ENCODE data around the gene MTFP1.
"Not testable (repeated sequence)": the region's sequence is repeated elsewhere in the genome, so short reads cannot be mapped to it uniquely, and the experiment has no call there.

MTFP1 gene

DNA sequence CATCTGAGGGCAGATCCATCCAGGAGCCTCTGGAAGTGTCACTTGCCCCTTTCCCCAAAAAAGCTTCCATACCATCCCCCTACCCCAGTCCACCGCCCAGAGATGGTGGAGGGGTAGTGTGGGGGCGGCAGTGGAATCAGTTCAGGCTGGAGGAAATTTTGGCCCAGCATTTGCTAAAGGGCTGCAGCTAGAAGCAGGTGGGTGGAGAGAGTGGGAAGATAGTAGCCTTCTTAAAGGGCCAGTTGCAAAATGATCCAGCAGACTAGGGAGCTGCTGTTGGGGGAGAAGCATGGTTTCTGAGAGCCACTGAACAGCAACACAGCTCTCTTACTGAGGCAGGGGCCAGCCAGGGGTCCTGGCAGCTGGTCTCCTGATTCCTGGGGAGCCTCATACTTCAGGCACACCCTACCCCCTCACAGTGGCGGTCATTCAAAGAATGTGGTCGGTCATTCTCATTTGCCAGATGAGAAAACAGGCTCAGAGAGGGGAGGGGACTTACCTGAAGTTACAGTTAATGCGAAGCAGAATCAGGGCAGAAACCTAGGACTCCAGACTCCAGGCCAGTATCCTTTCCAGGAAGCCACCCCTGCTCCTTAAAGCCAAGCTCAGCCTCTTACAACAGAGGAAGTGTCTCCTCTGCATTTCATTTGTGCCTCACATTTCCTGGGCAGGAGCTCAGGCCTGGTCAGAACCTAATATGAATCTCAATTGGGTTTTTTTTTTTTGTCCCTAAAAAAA, 23.4 kb upstream of the MTFP1 start:
- DNase-seq, result no peak

DNA sequence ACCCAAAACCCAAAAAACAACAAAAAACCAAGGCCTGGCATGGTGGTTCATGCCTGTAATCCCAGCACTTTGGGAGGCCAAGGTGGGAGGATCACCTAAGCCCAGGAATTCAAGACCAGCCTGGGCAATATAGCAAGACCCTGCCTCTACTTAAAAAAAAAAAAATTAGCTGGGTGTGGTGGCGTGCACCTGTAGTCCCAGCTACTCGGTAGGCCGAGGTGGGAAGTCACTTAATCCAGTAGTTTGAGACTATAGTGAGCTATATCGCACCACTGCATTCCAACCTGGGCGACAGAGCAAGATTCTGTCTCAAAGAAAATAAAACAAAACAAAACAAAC, 22.8 kb upstream of the MTFP1 start:
- not testable (repeated sequence) for DNase-seq

- DNase-seq, result no peak
Observed at GRCh38 chr22:30404307-30404706, 21.3 kb upstream of the MTFP1 start.

DNA sequence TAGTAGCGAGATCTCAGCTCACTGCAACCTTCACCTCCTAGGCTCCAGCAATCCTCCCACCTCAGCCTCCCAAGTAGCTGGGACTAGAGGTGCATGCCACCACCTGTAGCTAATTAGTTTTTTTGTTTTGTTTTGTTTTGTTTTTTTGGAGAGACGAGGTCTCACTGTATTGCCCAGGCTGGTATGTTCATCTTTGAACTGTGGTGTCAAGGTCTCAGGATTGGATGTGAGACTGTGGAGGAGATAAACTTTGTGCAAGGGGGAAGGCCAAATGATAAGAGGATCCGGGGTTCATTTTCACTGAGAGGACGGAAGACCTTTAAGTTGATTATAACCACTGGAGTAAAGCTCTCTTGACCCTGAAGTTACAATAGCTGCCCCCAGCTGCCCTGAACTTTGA, 19.8 kb upstream of the MTFP1 start:
- DNase-seq, result no peak

- no peak for DNase-seq
Observed at GRCh38 chr22:30406400-30406799, 19.2 kb upstream of the MTFP1 start.

- no peak for DNase-seq
Observed at GRCh38 chr22:30408388-30409102, 17.0 kb upstream of the MTFP1 start.

- DNase-seq, result no peak
Observed at GRCh38 chr22:30411780-30412179, 13.8 kb upstream of the MTFP1 start.

DNA sequence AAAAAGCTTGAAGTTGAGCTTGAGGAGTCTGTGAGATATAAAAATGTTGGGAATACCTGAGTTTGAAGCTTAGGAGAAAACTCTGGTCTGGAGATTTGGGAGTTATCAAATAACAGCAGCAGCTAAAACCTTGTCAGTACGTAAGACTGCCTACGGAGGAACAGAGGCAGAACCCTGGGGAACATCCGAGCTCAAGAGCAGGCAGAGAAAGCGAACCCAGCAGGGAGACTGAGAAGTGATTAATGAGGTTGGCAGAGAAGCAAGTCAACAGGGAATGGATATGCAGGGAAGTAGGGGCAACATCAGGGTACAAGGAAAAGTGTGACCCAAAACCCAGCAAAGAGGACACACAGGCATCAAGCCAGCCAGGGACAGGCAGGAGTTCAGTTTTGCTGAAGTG, 12.6 kb upstream of the MTFP1 start:
- no peak for DNase-seq

DNA sequence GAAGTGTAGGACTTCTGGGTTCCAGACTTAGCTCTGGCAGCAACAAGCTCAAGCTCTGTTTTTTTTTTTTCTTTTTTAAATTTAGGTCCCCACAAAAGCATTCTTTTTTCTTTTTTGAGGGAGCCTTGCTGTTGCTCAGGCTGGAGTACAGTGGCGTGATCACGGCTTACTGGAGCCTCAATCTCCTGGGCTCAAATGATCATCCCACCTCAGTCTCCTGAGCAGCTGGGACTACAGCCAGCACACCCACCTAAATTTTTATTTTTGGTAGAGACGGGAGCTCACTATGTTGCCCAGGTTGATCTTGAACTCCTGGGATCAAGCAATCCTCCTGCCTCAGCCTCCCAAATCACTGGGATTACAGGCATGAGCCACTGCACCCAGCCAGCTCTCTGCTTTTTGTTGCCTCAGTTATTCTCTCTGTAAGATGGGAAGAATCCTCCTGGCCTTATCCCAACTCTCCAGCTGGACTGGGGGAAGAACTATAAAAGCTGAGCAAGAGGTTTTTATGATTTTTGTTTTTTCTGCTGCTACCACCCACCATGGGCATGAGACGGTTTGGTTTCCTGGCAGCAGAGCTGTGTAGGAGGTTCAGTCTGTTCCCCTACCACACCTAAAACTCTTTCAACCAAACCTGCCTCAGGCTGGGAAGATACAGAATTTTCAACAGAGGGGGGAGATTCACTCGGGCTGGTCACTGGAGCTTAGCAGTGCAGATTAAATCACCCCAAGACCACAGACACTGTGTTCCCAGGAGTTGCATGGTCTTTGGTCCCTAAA, 11.6 kb upstream of the MTFP1 start:
- DNase-seq, result no peak

DNA sequence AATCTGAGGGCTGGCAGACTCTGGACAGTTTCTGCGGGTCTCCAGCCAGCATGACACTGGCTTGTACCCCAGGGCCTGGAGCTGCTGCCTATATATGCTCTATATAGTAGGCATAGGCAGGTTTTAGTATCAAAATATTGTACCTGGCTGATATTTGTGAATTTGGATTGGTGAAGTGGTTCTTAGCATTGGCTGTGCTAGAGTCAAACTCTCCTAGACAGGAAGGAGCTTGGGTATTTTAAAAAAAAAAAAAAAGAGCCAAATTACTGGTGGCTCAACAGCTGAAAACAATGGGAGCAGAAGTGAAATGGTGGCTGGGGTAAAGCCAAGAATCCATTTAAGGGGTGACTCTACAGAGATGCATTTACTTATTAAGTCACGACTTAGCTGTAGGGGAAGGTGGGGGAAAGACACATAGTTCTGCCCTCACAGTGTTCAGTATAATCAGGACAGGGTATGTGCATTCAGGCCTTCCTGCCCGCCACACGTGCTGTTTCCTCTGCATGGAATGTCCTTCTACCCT, 11.0 kb upstream of the MTFP1 start:
- DNase-seq, result no peak

DNA sequence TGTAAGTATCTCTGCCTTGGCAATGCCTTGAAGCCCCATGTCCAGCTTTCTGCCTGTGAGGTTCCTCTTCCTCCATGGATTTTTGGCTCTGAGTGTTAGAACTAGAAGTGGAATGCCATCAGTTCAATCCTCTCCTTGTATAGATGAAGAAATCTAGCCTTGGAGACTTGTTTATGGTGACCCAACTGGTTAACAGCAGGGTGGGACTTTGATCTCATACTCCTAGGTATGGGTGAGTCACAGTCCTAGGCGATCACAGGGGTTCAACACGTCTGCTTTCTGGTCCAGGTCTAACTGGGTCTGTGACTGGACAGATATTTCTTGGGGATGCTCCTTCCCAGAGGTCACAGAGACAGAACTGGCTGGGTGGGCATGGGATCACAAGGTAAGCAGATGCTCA, 9.2 kb upstream of the MTFP1 start:
- no peak for DNase-seq

GRCh38 chr22:30416837-30417236, 8.7 kb upstream of the MTFP1 start:
- no peak for DNase-seq

DNA sequence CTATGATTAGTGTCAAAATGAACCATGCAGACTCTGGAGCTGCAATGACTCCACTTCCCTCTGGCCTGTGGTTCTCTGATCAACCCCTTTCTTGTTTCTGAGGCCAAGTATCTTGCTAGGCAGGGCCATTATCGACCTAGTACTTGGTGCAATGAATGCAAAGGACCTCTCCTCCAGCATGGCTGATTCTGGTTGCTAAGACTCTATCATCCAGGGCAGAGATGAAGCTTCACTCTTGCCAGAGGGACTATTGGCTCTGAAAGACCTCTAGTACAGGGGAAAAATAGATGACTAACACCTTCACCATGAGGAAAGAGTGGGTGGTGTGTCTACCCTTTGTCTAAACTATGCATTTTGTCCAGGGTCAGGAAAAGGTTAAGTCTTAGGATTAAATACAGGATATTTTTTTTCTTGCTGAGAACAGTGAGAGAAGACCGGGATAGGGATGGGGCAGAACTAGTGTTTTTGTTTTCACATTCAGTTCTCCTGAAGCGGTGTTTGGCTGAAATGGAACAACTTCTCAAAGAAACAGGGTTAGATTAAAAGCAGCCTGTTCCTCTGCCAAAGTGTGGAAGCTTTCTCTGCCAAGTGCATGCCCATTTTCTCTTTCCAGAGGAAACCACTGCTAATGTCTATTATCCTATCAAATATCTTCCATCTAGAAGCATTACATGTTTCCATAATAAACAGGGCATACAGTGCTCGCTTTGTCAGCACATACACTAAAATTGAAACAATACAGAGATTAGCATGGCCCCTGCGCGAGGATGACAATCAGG, 5.0 kb upstream of the MTFP1 start:
- DNase-seq, result no peak

- DNase-seq, result no peak
Observed at GRCh38 chr22:30421695-30422480, 3.7 kb upstream of the MTFP1 start.

- no peak for DNase-seq
Observed at GRCh38 chr22:30422481-30423300, 2.9 kb upstream of the MTFP1 start.

DNA sequence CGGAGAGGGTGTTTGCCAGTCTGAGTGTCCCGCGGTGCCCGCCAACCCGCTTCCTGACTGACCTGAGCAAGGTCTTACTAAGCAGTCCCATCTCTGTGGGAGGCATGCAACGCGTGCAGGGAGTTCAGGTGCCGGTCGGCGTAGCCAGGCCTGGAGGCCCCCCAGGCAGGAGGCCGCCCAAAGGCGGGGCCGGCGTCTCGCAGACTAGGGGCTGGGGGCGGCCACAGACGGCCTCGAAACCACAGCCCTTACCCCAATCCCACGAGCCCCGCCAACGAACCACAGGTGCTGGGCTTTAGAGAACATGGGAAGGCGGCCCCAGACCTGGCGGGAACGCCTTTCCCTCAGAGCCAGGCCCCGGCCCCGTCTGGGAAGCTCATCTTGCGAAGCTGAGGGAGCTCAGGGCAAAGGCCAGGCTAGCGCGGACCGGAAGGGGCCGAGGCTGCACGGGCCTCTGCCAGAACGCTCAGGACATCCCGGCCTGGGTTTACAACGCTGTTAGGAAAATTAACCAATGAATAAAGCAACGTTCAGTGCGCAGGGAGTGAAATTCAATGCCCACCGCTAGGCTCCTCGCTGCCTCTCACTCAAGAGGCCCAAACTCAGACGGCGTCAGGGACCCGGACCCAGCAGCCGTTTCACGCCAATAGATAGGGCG, 2.1 kb upstream of the MTFP1 start:
- peak; percentile 74 for DNase-seq

DNA sequence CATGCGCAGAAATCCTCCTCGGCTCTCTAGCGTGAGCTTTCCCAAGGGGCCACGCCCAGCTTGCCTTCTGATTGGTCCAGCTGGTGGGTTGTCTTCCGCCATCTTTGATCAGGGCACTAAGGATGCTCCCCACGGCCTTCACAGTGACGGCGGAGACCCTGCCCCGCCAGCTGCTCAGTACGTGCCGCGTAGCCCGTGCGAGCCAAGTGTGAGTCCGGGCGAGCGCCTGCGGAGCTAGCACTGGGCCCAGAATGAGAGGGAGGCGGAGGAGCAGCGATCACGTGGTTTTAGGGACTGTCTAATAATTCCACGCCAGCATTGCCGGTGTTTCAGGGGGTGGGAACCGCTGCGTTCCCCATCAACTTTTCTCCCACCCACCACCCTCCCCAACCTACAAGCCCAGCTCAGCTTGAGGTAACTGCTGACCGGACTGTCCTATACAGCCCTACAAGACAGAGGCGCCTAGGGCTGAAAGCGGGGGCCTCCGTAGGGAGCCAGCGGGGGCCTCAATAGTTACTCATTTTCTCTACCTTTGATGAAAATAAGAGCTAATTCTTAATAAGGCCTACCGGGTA, 1.5 kb upstream of the MTFP1 start:
- peak; percentile 99 for DNase-seq

DNA sequence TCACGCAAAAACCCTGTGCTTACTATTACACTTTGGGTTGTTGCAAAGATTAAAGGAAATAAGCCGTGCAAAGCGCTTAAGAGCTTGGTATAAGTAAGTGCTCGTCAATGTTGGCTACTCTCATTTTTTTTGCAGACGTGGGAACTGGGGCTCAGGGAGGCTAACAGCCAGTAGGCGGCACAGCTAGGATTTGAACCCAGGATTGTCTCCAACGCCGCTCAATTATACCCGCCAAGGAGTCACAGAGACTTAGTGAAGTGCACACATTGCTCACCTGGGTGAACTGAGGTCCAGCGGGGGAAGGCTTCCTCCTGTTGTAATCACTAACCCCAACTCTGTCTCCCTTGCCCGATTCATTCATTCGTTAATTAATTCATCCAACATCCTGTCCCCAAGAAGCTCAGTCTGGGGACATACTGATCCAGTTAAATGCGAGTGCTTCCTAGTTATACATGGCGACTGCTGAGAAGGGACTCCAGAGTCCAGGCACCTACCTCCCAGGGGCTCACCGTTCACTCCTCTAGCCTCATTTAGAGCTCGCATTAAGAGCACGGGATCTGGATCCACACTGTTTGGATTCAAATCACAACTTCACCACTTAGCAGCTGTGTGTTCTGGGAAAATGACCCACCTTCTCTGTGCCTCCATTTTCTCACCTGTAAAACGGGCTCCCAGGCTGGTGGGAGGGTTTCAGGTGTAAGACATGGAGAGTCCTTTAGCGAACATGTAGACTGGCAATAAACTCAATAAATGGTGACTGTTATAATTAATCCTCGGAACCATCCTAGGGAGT, 838 bp upstream of the MTFP1 start:
- no peak for DNase-seq

DNA sequence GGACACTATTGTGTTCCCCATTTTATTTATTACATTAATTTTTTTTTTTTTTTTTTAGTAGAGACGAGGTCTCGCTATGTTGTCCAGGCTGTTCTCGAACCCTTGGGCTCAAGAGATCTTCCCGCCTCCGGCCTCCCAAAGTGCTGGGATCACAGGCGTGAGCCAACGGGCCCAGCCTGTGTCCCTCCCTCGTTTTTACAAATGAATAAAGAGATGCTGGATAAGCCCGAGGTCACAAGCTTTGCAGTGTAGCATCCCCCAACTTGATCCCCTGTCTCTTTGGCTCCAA, 297 bp upstream of the MTFP1 start:
- DNase-seq, result no peak

Data from NCI-H2171 (cell line).